ENCODE data around the gene HAGHL. TPM values are rescaled to one million over a fixed set of nuclear protein-coding genes. Genes with fewer than 3 reads are reported as not detected.

The HAGHL gene
- total and polyA plus RNA-seq, 2 donors (not counting 3 experiments of a cell fraction or from before 2014, with no cell fraction given), result 6.3 to 6.8 TPM

DNA sequence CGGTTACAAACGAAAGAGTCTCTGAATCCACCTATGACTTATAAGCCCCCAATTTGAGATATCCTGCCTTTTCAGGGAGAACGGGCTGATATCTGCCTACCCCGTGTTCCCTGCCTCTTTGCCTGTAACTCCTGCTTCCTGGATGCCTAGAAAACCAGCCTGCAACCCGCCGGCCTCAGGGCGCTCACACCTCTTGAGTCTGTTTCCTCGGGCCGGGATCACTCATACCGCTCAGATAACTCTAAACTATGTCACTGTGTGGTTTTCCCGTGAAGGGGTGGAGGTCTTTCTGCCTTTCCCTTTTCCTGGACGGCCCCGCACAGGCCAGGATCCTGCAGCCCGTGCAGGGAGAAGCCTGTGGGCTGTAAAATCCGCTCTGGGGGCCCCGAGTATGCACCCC lies 50.9 kb downstream of the HAGHL start:
- Histone ChIP-seq H3K4me3 (replicated peaks in 1 of 3; ENCODE audit: insufficient read depth in 1 of 3, low read depth in 1 of 3, low read length in 3 of 3) (no peak overlapping the region), H3K9ac (replicated peaks; ENCODE audit: extremely low read depth, insufficient read depth, low read length) (no peak overlapping the region), H3K9me3 (replicated peaks; ENCODE audit: control insufficient read depth, insufficient read depth, low read length) (no peaks in the 10 kb centered on the region), H3K27ac (ENCODE audit: insufficient read depth, low read depth, low read length) (no peak overlapping the region), H3K4me2 (ENCODE audit: insufficient read depth, low read length) (no peak overlapping the region), H3K9me1 (replicated peaks; ENCODE audit: control insufficient read depth, extremely low read depth, insufficient read depth, low read length) (no peaks in the 10 kb centered on the region), H3K79me2 (ENCODE audit: control insufficient read depth, insufficient read depth, low read length) (no peaks in the 10 kb centered on the region), H4K20me1 (replicated peaks; ENCODE audit: control insufficient read depth, extremely low read depth, insufficient read depth, low read length) (no peaks in the 10 kb centered on the region), H3K36me3 (ENCODE audit: control insufficient read depth in 2 of 2, extremely low read depth in 1 of 2, insufficient read depth in 2 of 2, low read length in 2 of 2) (no peaks in the 10 kb centered on the region), H3K4me1 (ENCODE audit: control insufficient read depth, extremely low read depth, insufficient read depth, low read length) (no peaks in the 10 kb centered on the region), H3K27me3 (ENCODE audit: control insufficient read depth in 2 of 2, insufficient read depth in 2 of 2, low read length in 2 of 2) (no peaks in the 10 kb centered on the region), H2AFZ (ENCODE audit: low read depth, low read length) (no peak overlapping the region)
- TF ChIP-seq GATA2 (IDR thresholded peaks at IDR 0.05; ENCODE audit: insufficient read depth, insufficient read length, low read depth, low read length), result no peak
- no peak for TF ChIP-seq POLR2A (IDR thresholded peaks at IDR 0.05; ENCODE audit: low read depth, low read length)
- no peak for TF ChIP-seq JUN (IDR thresholded peaks at IDR 0.05; ENCODE audit: borderline replicate concordance, insufficient read depth, insufficient read length, low read depth)
- no peak for TF ChIP-seq EZH2 (IDR thresholded peaks at IDR 0.05; ENCODE audit: borderline replicate concordance, low read depth, low read length, severe bottlenecking)
- TF ChIP-seq MYC (IDR thresholded peaks at IDR 0.05; ENCODE audit: low read depth, low read length), result no peak
- TF ChIP-seq FOS (IDR thresholded peaks at IDR 0.05; ENCODE audit: borderline replicate concordance, insufficient read depth, low read length), result no peak
- no peak for TF ChIP-seq POLR2AphosphoS5 (IDR thresholded peaks at IDR 0.05; ENCODE audit: insufficient read depth, low read depth, low read length)
- ChIA-PET CTCF (no interaction called here), POLR2A (no interaction called here)
- DNase-seq (ENCODE audit: low read depth, low spot score), result no peak
- BruUV-seq (replicated peaks), result no TSS peak
- intact Hi-C loops (cut with micrococcal nuclease) (no loop called here), dilution Hi-C loops (cut with MboI; ENCODE audit: extremely low pct_ligation_motif_present, low sequenced_read_pairs) (no loop called here)
- FAIRE-seq, result no peak

GRCh38 chr16:778447-778846 lies 51.5 kb downstream of the HAGHL start:
- TF ChIP-seq POLR2A (IDR thresholded peaks at IDR 0.05; ENCODE audit: low read depth, low read length) (no peak), GATA2 (IDR thresholded peaks at IDR 0.05; ENCODE audit: insufficient read depth, insufficient read length, low read depth, low read length) (no peak), MAX (IDR thresholded peaks at IDR 0.05; ENCODE audit: insufficient read depth, insufficient read length) (no peak)
- H3K27me3 ChIP-seq (ENCODE audit: control insufficient read depth in 2 of 2, insufficient read depth in 2 of 2, low read length in 2 of 2), result no peaks in the 10 kb centered on the region
- no peaks in the 10 kb centered on the region for H3K4me1 ChIP-seq (ENCODE audit: control insufficient read depth, extremely low read depth, insufficient read depth, low read length)
- no peak overlapping the region for H2AFZ ChIP-seq (ENCODE audit: low read depth, low read length)
- H3K36me3 ChIP-seq (ENCODE audit: control insufficient read depth in 2 of 2, extremely low read depth in 1 of 2, insufficient read depth in 2 of 2, low read length in 2 of 2), result no peaks in the 10 kb centered on the region
- no peaks in the 10 kb centered on the region for H3K79me2 ChIP-seq (ENCODE audit: control insufficient read depth, insufficient read depth, low read length)
- no peak overlapping the region for H3K4me2 ChIP-seq (ENCODE audit: insufficient read depth, low read length)
- no peak overlapping the region for H3K27ac ChIP-seq (ENCODE audit: insufficient read depth, low read depth, low read length)
- no peaks in the 10 kb centered on the region for H3K9me1 ChIP-seq (replicated peaks; ENCODE audit: control insufficient read depth, extremely low read depth, insufficient read depth, low read length)
- no peak overlapping the region for H3K9ac ChIP-seq (replicated peaks; ENCODE audit: extremely low read depth, insufficient read depth, low read length)
- no peak for FAIRE-seq
- H3K9me3 ChIP-seq (replicated peaks; ENCODE audit: control insufficient read depth, insufficient read depth, low read length), result no peaks in the 10 kb centered on the region
- H4K20me1 ChIP-seq (replicated peaks; ENCODE audit: control insufficient read depth, extremely low read depth, insufficient read depth, low read length), result no peaks in the 10 kb centered on the region
- POLR2A ChIA-PET, result no interaction called here
- no TSS peak for BruUV-seq (replicated peaks)
- intact Hi-C loops (cut with micrococcal nuclease) (no loop called here), dilution Hi-C loops (cut with MboI; ENCODE audit: extremely low pct_ligation_motif_present, low sequenced_read_pairs) (no loop called here)
- no peak overlapping the region for H3K4me3 ChIP-seq (replicated peaks in 1 of 3; ENCODE audit: insufficient read depth in 1 of 3, low read depth in 1 of 3, low read length in 3 of 3)
- no peak for DNase-seq (ENCODE audit: low read depth, low spot score)
- CTCF ChIA-PET, result no interaction called here
